ENCODE data around the gene GPA33. TPM values are rescaled to one million over a fixed set of nuclear protein-coding genes. Genes with fewer than 3 reads are reported as not detected.

Gene GPA33
- total and polyA plus RNA-seq, 10 of the 15 experiments (the other 5 are each of a cell fraction or from before 2014, with no cell fraction given), result 0.09 to 0.27 (median 0.21) TPM; not detected in 1

- DNase-seq (ENCODE audit: low read depth, low spot score), result no peak
- intact Hi-C loops (cut with micrococcal nuclease; ENCODE audit: unreplicated experiment), result no loop called here
- Histone ChIP-seq H3K36me3 (ENCODE audit: control insufficient read depth in 2 of 2, insufficient read depth in 2 of 2, low read length in 1 of 2) (no peaks in the 10 kb centered on the region), H3K4me3 (no peak overlapping the region), H3K27me3 (replicated peaks in 1 of 2; ENCODE audit: control insufficient read depth in 2 of 2, insufficient read depth in 2 of 2, low read length in 1 of 2) (no peaks in the 10 kb centered on the region), H2AFZ (ENCODE audit: control insufficient read depth, low read depth, low read length) (peak overlapping the region; percentile 75; the same call in 1 of the 2 replicates), H3K4me2 (ENCODE audit: control insufficient read depth, insufficient read depth) (no peak overlapping the region), H3K79me2 (ENCODE audit: control insufficient read depth, insufficient read depth, low read length) (no peaks in the 10 kb centered on the region), H3K4me1 (ENCODE audit: control insufficient read depth, insufficient read depth, low read length) (peaks cover 11% of the 10 kb centered on the region), H3K27ac (ENCODE audit: control insufficient read depth, insufficient read depth) (no peak overlapping the region), H3K9ac (ENCODE audit: control insufficient read depth, insufficient read depth, low read length) (no peak overlapping the region), H3K9me3 (replicated peaks; ENCODE audit: control insufficient read depth, insufficient read depth, low read length) (no peaks in the 10 kb centered on the region), H4K20me1 (ENCODE audit: control insufficient read depth, insufficient read depth) (no peaks in the 10 kb centered on the region)
- in situ Hi-C loops (cut with MboI), result no loop called here
- SMC1A ChIA-PET (ENCODE audit: uncharacterized antibody, unreplicated experiment), result interaction anchor here (0.6 to 1.4 kb wide), 4 partner anchors 8 to 416 kb away, joined by 3 to 4 read pairs (median 3); no protein-coding TSS in a partner anchor
- RAD21 ChIA-PET (ENCODE audit: unreplicated experiment), result interaction anchor here (1.2 kb wide), 1 partner anchor 35 kb away, joined by 3 read pairs; no protein-coding TSS in a partner anchor
- WGBS (ENCODE audit: insufficient coverage, insufficient replicate concordance, low lambda C conversion rate, missing lambda C conversion rate), result 67% methylated on average over 2 of the region's 2 CpGs
- TF ChIP-seq EZH2 (IDR thresholded peaks at IDR 0.05; ENCODE audit: borderline replicate concordance, control insufficient read depth, low read depth, low read length) (no peak), RAD51 (IDR thresholded peaks at IDR 0.05) (no peak), USF1 (IDR thresholded peaks at IDR 0.05; ENCODE audit: borderline replicate concordance, extremely low read length, insufficient read depth, low read depth, low read length) (no peak)
- POLR2A ChIA-PET, result interaction anchor here (1.4 kb wide), 1 partner anchor 19 kb away, joined by 4 read pairs; no protein-coding TSS in a partner anchor
- CTCF ChIA-PET, result interaction anchor here (0.6 to 1.6 kb wide), 3 partner anchors 9 to 1316 kb away, joined by 3 to 5 read pairs (median 3); no protein-coding TSS in a partner anchor
- FAIRE-seq, result no peak
- no TSS peak for BruUV-seq (replicated peaks)
- ATAC-seq, result no peak
Measured at GRCh38 chr1:167089939-167090313, 251 bp downstream of the GPA33 start.

GRCh38 chr1:167088746-167089417 lies 1.3 kb downstream of the GPA33 start:
- no peak overlapping the region for H3K27ac ChIP-seq (ENCODE audit: control insufficient read depth, insufficient read depth)
- ChIA-PET SMC1A (ENCODE audit: uncharacterized antibody, unreplicated experiment) (interaction anchor here (1.3 to 1.4 kb wide), 2 partner anchors 10 to 417 kb away, joined by 3 to 4 read pairs; no protein-coding TSS in a partner anchor), CTCF (interaction anchor here (1.6 kb wide), 1 partner anchor 9 kb away, joined by 5 read pairs; no protein-coding TSS in a partner anchor), RAD21 (ENCODE audit: unreplicated experiment) (interaction anchor here (1.0 kb wide), 1 partner anchor 131 kb away, joined by 3 read pairs; no protein-coding TSS in a partner anchor), POLR2A (no interaction called here)
- H3K4me1 ChIP-seq (ENCODE audit: control insufficient read depth, insufficient read depth, low read length), result peaks cover 11% of the 10 kb centered on the region
- no peak overlapping the region for H3K9ac ChIP-seq (ENCODE audit: control insufficient read depth, insufficient read depth, low read length)
- 16% methylated on average over 6 of the region's 6 CpGs for WGBS (ENCODE audit: insufficient coverage, insufficient replicate concordance, low lambda C conversion rate, missing lambda C conversion rate)
- TF ChIP-seq PAX8 (IDR thresholded peaks at IDR 0.05) (no peak), PKNOX1 (IDR thresholded peaks at IDR 0.05) (no peak), ZNF687 (IDR thresholded peaks at IDR 0.05) (peak; percentile 39; the same call in 1 of the 2 replicates), SPI1 (IDR thresholded peaks at IDR 0.05; ENCODE audit: borderline replicate concordance, insufficient read depth, low read depth, low read length) (no peak), TCF3 (IDR thresholded peaks at IDR 0.05; ENCODE audit: borderline replicate concordance, insufficient read depth, low read depth, low read length) (no peak)
- no peaks in the 10 kb centered on the region for H4K20me1 ChIP-seq (ENCODE audit: control insufficient read depth, insufficient read depth)
- no peaks in the 10 kb centered on the region for H3K27me3 ChIP-seq (replicated peaks in 1 of 2; ENCODE audit: control insufficient read depth in 2 of 2, insufficient read depth in 2 of 2, low read length in 1 of 2)
- no peaks in the 10 kb centered on the region for H3K36me3 ChIP-seq (ENCODE audit: control insufficient read depth in 2 of 2, insufficient read depth in 2 of 2, low read length in 1 of 2)
- H3K79me2 ChIP-seq (ENCODE audit: control insufficient read depth, insufficient read depth, low read length), result no peaks in the 10 kb centered on the region
- DNase-seq (ENCODE audit: low read depth, low spot score), result no peak
- no TSS peak for BruUV-seq (replicated peaks)
- ATAC-seq, result no peak
- H3K4me3 ChIP-seq, result no peak overlapping the region
- no peak for FAIRE-seq
- H2AFZ ChIP-seq (ENCODE audit: control insufficient read depth, low read depth, low read length), result no peak overlapping the region
- no peak overlapping the region for H3K4me2 ChIP-seq (ENCODE audit: control insufficient read depth, insufficient read depth)
- intact Hi-C loops (cut with micrococcal nuclease; ENCODE audit: unreplicated experiment) (no loop called here), in situ Hi-C loops (cut with MboI) (no loop called here)
- no peaks in the 10 kb centered on the region for H3K9me3 ChIP-seq (replicated peaks; ENCODE audit: control insufficient read depth, insufficient read depth, low read length)
